Subcutaneous adipose tissue (tissue), 4 donors: ENCODE results near the gene ZNF888. TPM values are rescaled to one million over a fixed set of nuclear protein-coding genes. Genes with fewer than 3 reads are reported as not detected.

Experiments used
- CTCF ChIP-seq: fragments of 450-650 bp; IDR thresholded peaks from one replicate; pipeline ENCODE4 v1.5.1; 2016; ENCODE audit warnings: low read depth, mild to moderate bottlenecking, control low read depth, antibody characterized with exemption, moderate library complexity
- total RNA-seq, 4 donors: library from RNA; depleted of rRNA; stranded (reverse); fragments of >200 nt; gene quantifications; one replicate each; pipeline ENCODE4 v1.1.0, GENCODE V29; 2016

Gene ZNF888
- total RNA-seq, 4 donors from 2014 or later, result 3.4 to 6.3 (median 4.9) TPM

GRCh38 chr19:52897138-52897935 is 25.9 kb downstream of the ZNF888 start, which contains the start of gene ZNF320:
Gene ZNF320 (minus strand): TSS chr19:52897635. CDS start chr19:52890255, 7,380 bp downstream.
- no peak for TF ChIP-seq CTCF

GRCh38 chr19:52896431-52897137 is 26.6 kb downstream of the ZNF888 start:
- TF ChIP-seq CTCF, result no peak

- TF ChIP-seq CTCF, result no peak
These were observed 31.9 kb downstream of the ZNF888 start for GRCh38 chr19:52891336-52891735.

DNA sequence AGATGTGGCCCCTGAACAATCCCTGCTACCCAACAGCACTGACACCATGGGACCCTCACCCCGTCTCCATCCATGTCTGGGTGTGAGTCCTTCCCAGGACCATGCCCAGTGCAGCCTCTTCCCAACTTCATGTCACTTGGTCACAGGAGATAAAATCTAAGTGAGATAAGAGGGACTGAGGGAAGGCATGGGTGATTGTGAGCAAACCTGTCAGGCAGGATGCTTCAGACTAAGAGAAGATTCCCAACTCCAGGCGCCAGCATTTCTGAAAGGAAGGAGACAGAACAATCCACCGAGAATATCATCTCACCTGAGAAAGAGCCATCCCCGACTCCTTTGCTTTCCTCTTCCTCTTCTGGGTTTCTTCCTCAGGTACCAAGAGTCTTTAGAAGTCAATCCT is 33.3 kb downstream of the ZNF888 start:
- TF ChIP-seq CTCF, result no peak

- no peak for TF ChIP-seq CTCF
These were observed 34.2 kb downstream of the ZNF888 start for GRCh38 chr19:52889076-52889475.

GRCh38 chr19:52880895-52881389 is 42.3 kb downstream of the ZNF888 start:
- no peak for TF ChIP-seq CTCF

- no peak for TF ChIP-seq CTCF
These were observed 51.8 kb downstream of the ZNF888 start for GRCh38 chr19:52871466-52871865.
